ENCODE measurements around the gene TCF25. TPM values are rescaled to one million over a fixed set of nuclear protein-coding genes. Genes with fewer than 3 reads are reported as not detected.

The TCF25 gene
- total and polyA plus RNA-seq, 2 experiments from 2014 or later: 229 to 300 TPM

GRCh38 chr16:89917773-89918452 is 44.5 kb downstream of the TCF25 start:
- TF ChIP-seq CTCF (IDR thresholded peaks at IDR 0.05; ENCODE audit: low read depth, low read length): no peak
- no peaks in the 10 kb centered on the region for H3K4me1 ChIP-seq (ENCODE audit: low read depth)
- no peaks in the 10 kb centered on the region for H3K9me3 ChIP-seq (ENCODE audit: low read depth)
- peak overlapping the region; percentile 34 for H3K4me3 ChIP-seq
- H3K27me3 ChIP-seq: peaks cover 11% of the 10 kb centered on the region
- no peaks in the 10 kb centered on the region for H3K36me3 ChIP-seq
- no peak overlapping the region for H3K27ac ChIP-seq
- DNase-seq (ENCODE audit: low read depth in 1 of 2, low spot score in 1 of 2): peak; percentile 68 to 93

- Histone ChIP-seq H3K27ac (no peak within 1 kb of the TSS), H3K4me3 (peak within 1 kb of the TSS; percentile 34), H3K36me3 (no peaks in the 10 kb centered on the region), H3K27me3 (peaks cover 16% of the 10 kb centered on the region), H3K4me1 (ENCODE audit: low read depth) (no peaks in the 10 kb centered on the region), H3K9me3 (ENCODE audit: low read depth) (no peaks in the 10 kb centered on the region)
- DNase-seq (ENCODE audit: low read depth in 1 of 2, low spot score in 1 of 2): peak; percentile 63 to 67
- TF ChIP-seq CTCF (IDR thresholded peaks at IDR 0.05; ENCODE audit: low read depth, low read length): peak; percentile 65
Measured at GRCh38 chr16:89918453-89919347, 45.3 kb downstream of the TCF25 start, which contains the start of gene MC1R. MC1R (plus strand) TSS chr16:89918862; CDS start chr16:89919259, 397 bp downstream.

GRCh38 chr16:89919535-89920406 is 46.4 kb downstream of the TCF25 start:
- TF ChIP-seq CTCF (IDR thresholded peaks at IDR 0.05; ENCODE audit: low read depth, low read length): no peak
- H3K27me3 ChIP-seq: peaks cover 26% of the 10 kb centered on the region
- DNase-seq (ENCODE audit: low read depth in 1 of 2, low spot score in 1 of 2): no peak

GRCh38 chr16:89920723-89921122 is 47.3 kb downstream of the TCF25 start:
- TF ChIP-seq CTCF (IDR thresholded peaks at IDR 0.05; ENCODE audit: low read depth, low read length): no peak
- DNase-seq (ENCODE audit: low read depth in 1 of 2, low spot score in 1 of 2): no peak
- H3K4me3 ChIP-seq: no peak overlapping the region
- peaks cover 36% of the 10 kb centered on the region for H3K27me3 ChIP-seq
- H3K27ac ChIP-seq: no peak overlapping the region
- H3K4me1 ChIP-seq (ENCODE audit: low read depth): no peaks in the 10 kb centered on the region
- H3K36me3 ChIP-seq: no peaks in the 10 kb centered on the region
- H3K9me3 ChIP-seq (ENCODE audit: low read depth): no peaks in the 10 kb centered on the region

More at GRCh38 chr16:89919535-89920406, 46.4 kb downstream of the TCF25 start:
- H3K9me3 ChIP-seq (ENCODE audit: low read depth): no peaks in the 10 kb centered on the region
- H3K27ac ChIP-seq: no peak overlapping the region
- H3K4me1 ChIP-seq (ENCODE audit: low read depth): no peaks in the 10 kb centered on the region
- H3K4me3 ChIP-seq: no peak overlapping the region
- H3K36me3 ChIP-seq: no peaks in the 10 kb centered on the region

- Histone ChIP-seq H3K36me3 (no peaks in the 10 kb centered on the region), H3K27me3 (peaks cover 38% of the 10 kb centered on the region), H3K9me3 (ENCODE audit: low read depth) (no peaks in the 10 kb centered on the region), H3K4me1 (ENCODE audit: low read depth) (no peaks in the 10 kb centered on the region), H3K27ac (no peak overlapping the region), H3K4me3 (no peak overlapping the region)
- TF ChIP-seq CTCF (IDR thresholded peaks at IDR 0.05; ENCODE audit: low read depth, low read length): no peak
- DNase-seq (ENCODE audit: low read depth in 1 of 2, low spot score in 1 of 2): no peak
Measured at GRCh38 chr16:89921131-89921701, 47.8 kb downstream of the TCF25 start.
